Neuronal stem cell (in vitro differentiated cells): ENCODE measurements around the gene PIM3.

Experiments used
- DNase-seq: peaks from one replicate; pipeline ENCODE4 v3.0.0-alpha.2; 2013; ENCODE audit warnings: low spot score
- H2AFZ ChIP-seq: one replicate; pipeline ENCODE4 v1.6.1; 2013; ENCODE audit warnings: mild to moderate bottlenecking, low read length, inconsistent platforms
- H2AK5ac ChIP-seq: 2 replicates; pipeline ENCODE4 v1.6.1; 2013; ENCODE audit warnings: low read depth, mild to moderate bottlenecking, inconsistent platforms, low read length, moderate library complexity, mixed read lengths
- H2BK120ac ChIP-seq: 2 replicates; pipeline ENCODE4 v1.6.1; 2013; ENCODE audit warnings: low read depth, mild to moderate bottlenecking, inconsistent platforms, low read length, moderate library complexity, mixed read lengths
- H2BK12ac ChIP-seq: one replicate; pipeline ENCODE4 v1.6.1; 2013; ENCODE audit warnings: low read length, inconsistent platforms
- H2BK15ac ChIP-seq: 2 replicates; pipeline ENCODE4 v1.6.1; 2013; ENCODE audit warnings: mild to moderate bottlenecking, low read length, inconsistent platforms, mixed read lengths
- H2BK5ac ChIP-seq: one replicate; pipeline ENCODE4 v1.6.1; 2013; ENCODE audit warnings: inconsistent platforms, mild to moderate bottlenecking, low read length, moderate library complexity
- H3K14ac ChIP-seq: one replicate; pipeline ENCODE4 v1.6.1; 2013; ENCODE audit warnings: low read length, inconsistent platforms
- H3K18ac ChIP-seq: 2 replicates; pipeline ENCODE4 v1.6.1; 2013; ENCODE audit warnings: low read length, inconsistent platforms
- H3K23ac ChIP-seq: 2 replicates; pipeline ENCODE4 v1.6.1; 2013; ENCODE audit warnings: low read depth, mild to moderate bottlenecking, mixed read lengths, low read length, inconsistent platforms; ENCODE audit not compliant: poor library complexity
- H3K27ac ChIP-seq: replicated peaks from 3 replicates; pipeline ENCODE4 v1.5.1; 2013; ENCODE audit warnings: low read length, inconsistent platforms
- H3K27me3 ChIP-seq, 3 experiments: 2 replicates each; pipeline ENCODE4 v1.6.1; 2013; ENCODE audit warnings: low read length in 3 of 3, mild to moderate bottlenecking in 2 of 3, inconsistent platforms in 1 of 3, low read depth in 1 of 3, mixed read lengths in 1 of 3, moderate library complexity in 1 of 3; ENCODE audit not compliant: control insufficient read depth in 3 of 3, insufficient read depth in 3 of 3
- H3K36me3 ChIP-seq, 2 donors: replicated peaks in 1 of 2; 2 replicates each; pipeline ENCODE4 v1.6.1; 2013; ENCODE audit warnings: low read length in 2 of 2; ENCODE audit not compliant: control insufficient read depth in 2 of 2, insufficient read depth in 2 of 2
- H3K4ac ChIP-seq: 2 replicates; pipeline ENCODE4 v1.6.1; 2013; ENCODE audit warnings: inconsistent platforms, mild to moderate bottlenecking, low read length, moderate library complexity
- H3K4me1 ChIP-seq, 2 donors: 1 replicate in 1 of 2; 2 replicates in 1 of 2; pipeline ENCODE4 v1.6.1; 2013; ENCODE audit warnings: low read length in 2 of 2, low read depth in 1 of 2; ENCODE audit not compliant: control insufficient read depth in 2 of 2, insufficient read depth in 1 of 2
- H3K4me2 ChIP-seq: one replicate; pipeline ENCODE4 v1.6.1; 2013; ENCODE audit warnings: mild to moderate bottlenecking, low read length, inconsistent platforms; ENCODE audit not compliant: insufficient read depth, poor library complexity, severe bottlenecking
- H3K4me3 ChIP-seq, 2 donors: 2 replicates each; pipeline ENCODE4 v1.5.1; 2013; ENCODE audit warnings: low read length in 2 of 2, mild to moderate bottlenecking in 2 of 2, inconsistent platforms in 1 of 2, moderate library complexity in 1 of 2
- H3K79me1 ChIP-seq: one replicate; pipeline ENCODE4 v1.6.1; 2013; ENCODE audit warnings: low read depth, mild to moderate bottlenecking, inconsistent platforms, low read length, moderate library complexity
- H3K9ac ChIP-seq: one replicate; pipeline ENCODE4 v1.6.1; 2013; ENCODE audit warnings: mild to moderate bottlenecking, low read depth, low read length, inconsistent platforms; ENCODE audit not compliant: poor library complexity
- H3K9me3 ChIP-seq, 2 donors: replicated peaks in 1 of 2; 2 replicates each; pipeline versions ENCODE3 to v1.6.1; 2013; ENCODE audit warnings: low read length in 2 of 2, mild to moderate bottlenecking in 2 of 2, inconsistent platforms in 1 of 2, low read depth in 1 of 2, mixed read lengths in 1 of 2, moderate library complexity in 1 of 2; ENCODE audit not compliant: control insufficient read depth in 2 of 2, insufficient read depth in 1 of 2
- H4K8ac ChIP-seq: one replicate; pipeline ENCODE4 v1.6.1; 2013; ENCODE audit warnings: low read depth, mild to moderate bottlenecking, inconsistent platforms, low read length, moderate library complexity
- H4K91ac ChIP-seq: one replicate; pipeline ENCODE4 v1.6.1; 2013; ENCODE audit warnings: low read length, low read depth, mild to moderate bottlenecking, inconsistent platforms; ENCODE audit not compliant: poor library complexity
- WGBS, 2 donors: extraction: QIAGEN DNeasy Blood & Tissue Kit; methylation state at CpG; one replicate each; pipeline ENCODE4 v1.1.7; 2013; ENCODE audit warnings: missing lambda C conversion rate in 2 of 2, mixed read lengths in 1 of 2; ENCODE audit not compliant: insufficient read length in 2 of 2, insufficient replicate concordance in 1 of 2; ENCODE audit errors: extremely low coverage in 2 of 2; 5-methylcytosine and 5-hydroxymethylcytosine counted together

Gene PIM3

GRCh38 chr22:50001388-50002231 is 41.0 kb downstream of the PIM3 start:
- peak overlapping the region; percentile 20 for H2AFZ ChIP-seq

GRCh38 chr22:50002791-50003190 is 42.2 kb downstream of the PIM3 start:
- Histone ChIP-seq H2BK12ac (no peak overlapping the region), H4K8ac (no peak overlapping the region), H3K9ac (no peak overlapping the region), H3K36me3 (no peaks in the 10 kb centered on the region), H3K4me3 (no peak overlapping the region), H4K91ac (no peak overlapping the region), H3K4me1 (peaks cover 0 to 20% of the 10 kb centered on the region in 2 donors), H3K23ac (peak overlapping the region; percentile 65), H3K4ac (no peak overlapping the region), H3K27me3 (peaks cover 3 to 80% (median 17%) of the 10 kb centered on the region in 3 experiments), H2AK5ac (no peak overlapping the region), H3K4me2 (no peak overlapping the region), H3K27ac (no peak overlapping the region), H3K79me1 (no peaks in the 10 kb centered on the region), H3K9me3 (peaks cover 0 to 3% of the 10 kb centered on the region in 2 donors), H2BK5ac (no peak overlapping the region), H2BK120ac (no peak overlapping the region), H2BK15ac (no peak overlapping the region), H2AFZ (no peak overlapping the region), H3K18ac (no peak overlapping the region), H3K14ac (peak overlapping the region; percentile 31)
- WGBS, 2 donors, result no CpG with 5 or more reads among the region's 7 CpGs
- no peak for DNase-seq

More at GRCh38 chr22:50001388-50002231, 41.0 kb downstream of the PIM3 start:
- Histone ChIP-seq H3K27me3 (peaks cover 3 to 72% (median 17%) of the 10 kb centered on the region in 3 experiments), H2BK5ac (no peak overlapping the region), H2BK12ac (peak overlapping the region; percentile 30), H2BK120ac (no peak overlapping the region), H3K14ac (no peak overlapping the region), H3K23ac (peak overlapping the region; percentile 31), H3K4ac (no peak overlapping the region), H2AK5ac (peak overlapping the region; percentile 83), H3K36me3 (no peaks in the 10 kb centered on the region), H3K9ac (no peak overlapping the region), H4K8ac (peak overlapping the region; percentile 82), H3K9me3 (peaks cover 0 to 3% of the 10 kb centered on the region in 2 donors), H3K79me1 (no peaks in the 10 kb centered on the region), H3K4me1 (peaks cover 0 to 20% of the 10 kb centered on the region in 2 donors), H3K4me2 (no peak overlapping the region), H2BK15ac (peak overlapping the region; percentile 92), H3K4me3 (no peak overlapping the region), H3K18ac (peak overlapping the region; percentile 27), H4K91ac (no peak overlapping the region), H3K27ac (no peak overlapping the region)
- no peak for DNase-seq
- no CpG with 5 or more reads among the region's 16 CpGs for WGBS, 2 donors

- Histone ChIP-seq H2BK120ac (no peak overlapping the region), H2AK5ac (no peak overlapping the region), H3K27me3 (peaks cover 2 to 83% (median 13%) of the 10 kb centered on the region in 3 experiments), H3K4me2 (no peak overlapping the region), H2BK5ac (no peak overlapping the region), H3K9me3 (peaks cover 0 to 2% of the 10 kb centered on the region in 2 donors), H3K9ac (no peak overlapping the region), H3K27ac (no peak overlapping the region), H3K18ac (no peak overlapping the region), H3K4ac (no peak overlapping the region), H2AFZ (no peak overlapping the region), H3K36me3 (no peaks in the 10 kb centered on the region), H4K8ac (no peak overlapping the region), H2BK12ac (no peak overlapping the region), H2BK15ac (no peak overlapping the region), H3K4me1 (peaks cover 0 to 11% of the 10 kb centered on the region in 2 donors), H3K23ac (no peak overlapping the region), H3K79me1 (no peaks in the 10 kb centered on the region), H4K91ac (no peak overlapping the region), H3K14ac (no peak overlapping the region), H3K4me3 (no peak overlapping the region)
- WGBS, 2 donors, result no CpG with 5 or more reads among the region's 4 CpGs
- DNase-seq, result no peak
These were observed 44.3 kb downstream of the PIM3 start for GRCh38 chr22:50004918-50005317.

- no peak overlapping the region for H3K27ac ChIP-seq
- no peaks in the 10 kb centered on the region for H3K36me3 ChIP-seq
- no peak overlapping the region for H2AFZ ChIP-seq
- H3K23ac ChIP-seq, result no peak overlapping the region
- no CpG with 5 or more reads among the region's 3 CpGs for WGBS, 2 donors
- no peak overlapping the region for H4K91ac ChIP-seq
- H3K4me2 ChIP-seq, result no peak overlapping the region
- no peak overlapping the region for H2BK5ac ChIP-seq
- no peak overlapping the region for H3K14ac ChIP-seq
- no peak for DNase-seq
- no peak overlapping the region for H3K4me3 ChIP-seq
- H4K8ac ChIP-seq, result no peak overlapping the region
- H2AK5ac ChIP-seq, result no peak overlapping the region
- no peak overlapping the region for H2BK15ac ChIP-seq
- H3K27me3 ChIP-seq, result peaks cover 4 to 81% (median 23%) of the 10 kb centered on the region in 3 experiments
- peaks cover 0 to 6% of the 10 kb centered on the region in 2 donors for H3K4me1 ChIP-seq
- H3K79me1 ChIP-seq, result no peaks in the 10 kb centered on the region
- H3K9me3 ChIP-seq, result peaks cover 0 to 2% of the 10 kb centered on the region in 2 donors
- H3K4ac ChIP-seq, result no peak overlapping the region
- no peak overlapping the region for H2BK120ac ChIP-seq
- H2BK12ac ChIP-seq, result no peak overlapping the region
- no peak overlapping the region for H3K9ac ChIP-seq
- H3K18ac ChIP-seq, result no peak overlapping the region
These were observed 46.5 kb downstream of the PIM3 start for GRCh38 chr22:50007057-50007511.
